Loucy (cell line): ENCODE data around the gene CHD6.

Source experiments
- H2AFZ ChIP-seq: fragments of 200-600 bp; sonication (generic); 2 replicates; pipeline ENCODE4 v1.6.0; 2016; ENCODE audit warnings: antibody characterized with exemption, mild to moderate bottlenecking, low read length, moderate library complexity
- H3F3A ChIP-seq: fragments of 200-600 bp; 2 replicates; pipeline ENCODE4 v1.6.0; 2016; ENCODE audit warnings: antibody characterized with exemption, low read depth, mild to moderate bottlenecking
- H3K27me3 ChIP-seq: fragments of 200-600 bp; sonication (generic); 2 replicates; pipeline ENCODE4 v1.6.1; 2014; ENCODE audit warnings: low read length, mild to moderate bottlenecking; ENCODE audit not compliant: insufficient read depth, poor library complexity, severe bottlenecking
- H3K36me3 ChIP-seq: fragments of 200-600 bp; sonication (generic); 2 replicates; pipeline ENCODE4 v1.6.1; 2016; ENCODE audit warnings: low read length; ENCODE audit not compliant: insufficient read depth
- H3K4me1 ChIP-seq: fragments of 200-600 bp; sonication (generic); 2 replicates; pipeline ENCODE4 v1.5.1; 2014; ENCODE audit warnings: low read length, mild to moderate bottlenecking; ENCODE audit not compliant: insufficient read depth, poor library complexity, severe bottlenecking
- H3K4me2 ChIP-seq: fragments of 200-600 bp; sonication (generic); 2 replicates; pipeline ENCODE4 v1.6.0; 2014; ENCODE audit warnings: antibody characterized with exemption, low read length, low read depth, mild to moderate bottlenecking; ENCODE audit not compliant: poor library complexity, severe bottlenecking
- H3K4me3 ChIP-seq: fragments of 200-600 bp; sonication (generic); 2 replicates; pipeline ENCODE4 v1.5.1; 2014; ENCODE audit warnings: low read length, mild to moderate bottlenecking, mixed read lengths; ENCODE audit not compliant: poor library complexity, severe bottlenecking
- H3K79me2 ChIP-seq: fragments of 200-600 bp; sonication (generic); 2 replicates; pipeline ENCODE4 v1.6.1; 2014; ENCODE audit warnings: low read length; ENCODE audit not compliant: insufficient read depth
- H3K9ac ChIP-seq: fragments of 200-600 bp; sonication (generic); 2 replicates; pipeline ENCODE4 v1.6.0; 2014; ENCODE audit warnings: mild to moderate bottlenecking, low read depth, low read length, moderate library complexity; ENCODE audit not compliant: poor library complexity, severe bottlenecking
- H3K9me2 ChIP-seq: fragments of 200-600 bp; sonication (generic); replicated peaks from 2 replicates; pipeline ENCODE4 v1.6.1; 2016; ENCODE audit warnings: low read depth, low read length, mixed read lengths
- H3K9me3 ChIP-seq: fragments of 200-600 bp; sonication (generic); 2 replicates; pipeline ENCODE4 v1.6.1; 2014; ENCODE audit warnings: mild to moderate bottlenecking, antibody characterized with exemption, low read length, low read depth; ENCODE audit not compliant: insufficient read depth
- H4K20me1 ChIP-seq: fragments of 200-600 bp; sonication (generic); 2 replicates; pipeline ENCODE4 v1.6.0; 2014; ENCODE audit warnings: antibody characterized with exemption, low read length, mild to moderate bottlenecking; ENCODE audit not compliant: insufficient read depth, poor library complexity, severe bottlenecking
- EZH2phosphoT487 ChIP-seq: fragments of 200-600 bp; IDR thresholded peaks from 2 replicates; pipeline ENCODE4 v1.6.1; 2018; ENCODE audit warnings: antibody characterized with exemption, mild to moderate bottlenecking, moderate library complexity, borderline replicate concordance
- TF ChIP-seq, protein P1 (sequence below): fragments of 200-600 bp; sonication (generic); conservative IDR thresholded peaks from 2 replicates; pipeline ENCODE4 v1.5.1; 2014; ENCODE audit warnings: mild to moderate bottlenecking, antibody characterized with exemption, low read length

The CHD6 gene

DNA sequence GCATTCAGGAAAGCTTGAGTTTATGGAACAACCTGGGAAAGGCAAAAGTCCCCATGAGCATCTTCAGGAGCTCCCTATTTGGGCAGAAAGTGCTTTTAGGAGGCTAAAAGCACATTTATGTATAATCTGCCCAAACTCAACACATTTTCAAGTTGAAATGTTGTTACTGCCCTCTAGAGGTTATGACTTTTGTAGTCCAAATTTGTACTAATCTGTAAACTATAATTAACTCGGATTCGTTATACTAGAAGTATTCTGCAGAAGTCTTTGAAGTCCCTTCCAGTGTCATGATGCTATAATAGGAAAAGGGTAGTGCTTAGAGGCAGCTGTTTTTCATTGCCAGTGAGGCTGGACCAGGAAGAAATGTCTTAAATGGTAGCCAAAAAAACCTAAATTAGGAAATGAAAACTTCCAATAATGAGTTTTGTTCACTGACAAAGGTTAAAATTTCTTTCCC lies 206.8 kb downstream of the CHD6 start:
- Histone ChIP-seq H3K9me2 (no peaks in the 10 kb centered on the region), H3K36me3 (peaks cover 62% of the 10 kb centered on the region), H3K4me1 (peaks cover 52% of the 10 kb centered on the region), H2AFZ (no peak overlapping the region), H4K20me1 (no peaks in the 10 kb centered on the region), H3K4me3 (no peak overlapping the region), H3F3A (peaks cover 15% of the 10 kb centered on the region), H3K79me2 (no peaks in the 10 kb centered on the region), H3K27me3 (no peaks in the 10 kb centered on the region), H3K9me3 (no peaks in the 10 kb centered on the region), H3K9ac (no peak overlapping the region), H3K4me2 (no peak overlapping the region)
- TF ChIP-seq EZH2phosphoT487: no peak
- TF ChIP-seq, protein P1, sequence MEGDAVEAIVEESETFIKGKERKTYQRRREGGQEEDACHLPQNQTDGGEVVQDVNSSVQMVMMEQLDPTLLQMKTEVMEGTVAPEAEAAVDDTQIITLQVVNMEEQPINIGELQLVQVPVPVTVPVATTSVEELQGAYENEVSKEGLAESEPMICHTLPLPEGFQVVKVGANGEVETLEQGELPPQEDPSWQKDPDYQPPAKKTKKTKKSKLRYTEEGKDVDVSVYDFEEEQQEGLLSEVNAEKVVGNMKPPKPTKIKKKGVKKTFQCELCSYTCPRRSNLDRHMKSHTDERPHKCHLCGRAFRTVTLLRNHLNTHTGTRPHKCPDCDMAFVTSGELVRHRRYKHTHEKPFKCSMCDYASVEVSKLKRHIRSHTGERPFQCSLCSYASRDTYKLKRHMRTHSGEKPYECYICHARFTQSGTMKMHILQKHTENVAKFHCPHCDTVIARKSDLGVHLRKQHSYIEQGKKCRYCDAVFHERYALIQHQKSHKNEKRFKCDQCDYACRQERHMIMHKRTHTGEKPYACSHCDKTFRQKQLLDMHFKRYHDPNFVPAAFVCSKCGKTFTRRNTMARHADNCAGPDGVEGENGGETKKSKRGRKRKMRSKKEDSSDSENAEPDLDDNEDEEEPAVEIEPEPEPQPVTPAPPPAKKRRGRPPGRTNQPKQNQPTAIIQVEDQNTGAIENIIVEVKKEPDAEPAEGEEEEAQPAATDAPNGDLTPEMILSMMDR: peak; percentile 71

DNA sequence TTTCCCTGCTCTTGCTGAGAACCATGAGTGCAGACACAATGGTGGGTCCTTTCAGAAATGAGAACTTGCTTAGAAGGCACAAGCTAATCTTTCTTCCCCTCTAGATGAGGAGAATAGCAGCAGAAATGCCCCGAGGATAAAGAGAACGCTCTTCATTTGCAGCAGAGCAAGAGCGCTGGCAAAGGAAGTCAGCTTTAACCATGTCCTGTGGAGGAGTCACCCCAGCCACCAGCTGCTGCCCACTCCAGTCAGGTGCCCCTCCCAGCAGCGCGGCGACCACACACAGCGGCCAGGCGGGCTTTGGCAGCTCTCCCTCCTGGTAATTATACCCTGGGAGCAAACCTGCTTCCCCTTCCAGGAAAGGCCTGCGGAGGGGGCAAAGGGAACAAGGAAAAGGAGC lies 209.2 kb downstream of the CHD6 start:
- H3K9ac ChIP-seq: peak overlapping the region; percentile 63
- H3K27me3 ChIP-seq: no peaks in the 10 kb centered on the region
- H3K4me3 ChIP-seq: peak overlapping the region; percentile 65
- peaks cover 62% of the 10 kb centered on the region for H3K36me3 ChIP-seq
- H3F3A ChIP-seq: peaks cover 15% of the 10 kb centered on the region
- no peak overlapping the region for H2AFZ ChIP-seq
- TF ChIP-seq, protein P1: no peak
- TF ChIP-seq EZH2phosphoT487: no peak
- no peaks in the 10 kb centered on the region for H3K79me2 ChIP-seq
- H3K4me2 ChIP-seq: peak overlapping the region; percentile 82
- no peaks in the 10 kb centered on the region for H3K9me2 ChIP-seq
- H4K20me1 ChIP-seq: no peaks in the 10 kb centered on the region
- H3K4me1 ChIP-seq: peaks cover 56% of the 10 kb centered on the region
- no peaks in the 10 kb centered on the region for H3K9me3 ChIP-seq

DNA sequence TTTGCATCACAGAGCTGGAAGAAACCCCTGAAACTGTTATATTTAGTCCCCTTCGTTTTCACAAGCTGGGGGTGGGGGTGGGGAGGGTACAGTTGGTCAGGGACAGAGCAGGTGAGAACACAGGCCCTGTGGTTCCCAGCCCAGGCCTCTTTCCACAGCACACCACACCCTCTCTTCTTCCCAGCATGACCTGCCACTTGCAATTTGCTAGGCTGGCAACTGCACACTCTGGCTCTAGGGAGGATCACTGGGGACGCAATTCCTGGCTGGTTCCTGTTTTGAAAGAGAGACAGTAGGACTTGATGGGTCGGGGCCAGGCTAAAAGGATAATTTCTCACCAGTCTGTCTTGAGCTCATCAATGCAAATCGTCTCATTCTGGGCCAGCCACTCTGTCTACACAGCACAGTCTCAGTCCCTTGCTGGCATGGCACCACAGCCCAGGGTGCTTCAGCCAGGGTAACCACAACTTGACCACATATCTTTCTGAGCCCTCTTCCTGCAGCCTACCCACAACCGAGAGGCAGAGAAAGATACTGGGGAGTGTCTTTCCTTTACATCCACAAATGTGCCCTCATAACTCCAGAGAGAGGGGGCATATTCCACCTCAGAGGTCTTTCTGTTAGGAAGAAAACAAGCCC lies 209.9 kb downstream of the CHD6 start:
- Histone ChIP-seq H3K4me3 (peak overlapping the region; percentile 65), H3K36me3 (peaks cover 61% of the 10 kb centered on the region)
- TF ChIP-seq, protein P1: no peak
- TF ChIP-seq EZH2phosphoT487: no peak

More for the DNA sequence above, 209.9 kb downstream of the CHD6 start:
- H3K27me3 ChIP-seq: no peaks in the 10 kb centered on the region
- peak overlapping the region; percentile 82 for H3K4me2 ChIP-seq
- peaks cover 56% of the 10 kb centered on the region for H3K4me1 ChIP-seq
- no peaks in the 10 kb centered on the region for H3K9me3 ChIP-seq
- H3F3A ChIP-seq: peaks cover 15% of the 10 kb centered on the region
- no peaks in the 10 kb centered on the region for H3K9me2 ChIP-seq
- no peaks in the 10 kb centered on the region for H4K20me1 ChIP-seq
- H3K9ac ChIP-seq: peak overlapping the region; percentile 63
- no peaks in the 10 kb centered on the region for H3K79me2 ChIP-seq
- H2AFZ ChIP-seq: no peak overlapping the region
